Measurements from ENCODE around the gene SRD5A2. TPM values are rescaled to one million over a fixed set of nuclear protein-coding genes. Genes with fewer than 3 reads are reported as not detected.
"Not testable (repeated sequence)": the region's sequence is repeated elsewhere in the genome, so short reads cannot be mapped to it uniquely, and the experiment has no call there.

SRD5A2 gene
- total RNA-seq, 1 donor from 2014 or later: not detected

GRCh38 chr2:31515586-31515985 lies 65.2 kb downstream of the SRD5A2 start:
- Mint-ChIP-seq H3K4me3 (no peak overlapping the region), H3K27ac (no peak overlapping the region), H3K36me3 (no peaks in the 10 kb centered on the region)

DNA sequence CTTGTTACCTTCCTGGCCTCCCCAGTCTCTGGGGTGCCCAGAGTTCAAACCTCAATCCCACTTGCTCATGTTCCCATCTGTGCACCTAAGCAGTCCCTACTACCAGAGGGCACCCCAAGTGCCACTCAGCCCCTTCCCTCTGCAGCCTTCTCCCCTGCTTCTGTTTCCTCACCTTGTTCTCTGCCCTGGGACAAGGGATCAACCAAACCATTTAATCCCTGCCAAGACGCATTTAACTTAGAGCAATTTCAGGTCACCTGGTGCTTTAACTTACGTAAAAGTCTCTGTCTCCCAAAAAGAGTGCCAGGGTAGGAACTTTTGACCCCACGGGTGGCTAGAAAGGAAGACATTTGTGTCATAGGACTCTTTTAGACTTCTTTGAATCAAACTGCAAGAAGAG lies 67.2 kb downstream of the SRD5A2 start:
- H3K9me3 Mint-ChIP-seq: peaks cover under 1% of the 10 kb centered on the region
- H3K4me1 Mint-ChIP-seq (ENCODE audit: unreplicated experiment): no peaks in the 10 kb centered on the region
- peaks cover 5% of the 10 kb centered on the region for H3K27me3 Mint-ChIP-seq
- H3K27ac Mint-ChIP-seq: no peak overlapping the region
- DNase-seq (ENCODE audit: extremely low spot score, unreplicated experiment): no peak
- no peaks in the 10 kb centered on the region for H3K36me3 Mint-ChIP-seq
- TF ChIP-seq, protein P1, sequence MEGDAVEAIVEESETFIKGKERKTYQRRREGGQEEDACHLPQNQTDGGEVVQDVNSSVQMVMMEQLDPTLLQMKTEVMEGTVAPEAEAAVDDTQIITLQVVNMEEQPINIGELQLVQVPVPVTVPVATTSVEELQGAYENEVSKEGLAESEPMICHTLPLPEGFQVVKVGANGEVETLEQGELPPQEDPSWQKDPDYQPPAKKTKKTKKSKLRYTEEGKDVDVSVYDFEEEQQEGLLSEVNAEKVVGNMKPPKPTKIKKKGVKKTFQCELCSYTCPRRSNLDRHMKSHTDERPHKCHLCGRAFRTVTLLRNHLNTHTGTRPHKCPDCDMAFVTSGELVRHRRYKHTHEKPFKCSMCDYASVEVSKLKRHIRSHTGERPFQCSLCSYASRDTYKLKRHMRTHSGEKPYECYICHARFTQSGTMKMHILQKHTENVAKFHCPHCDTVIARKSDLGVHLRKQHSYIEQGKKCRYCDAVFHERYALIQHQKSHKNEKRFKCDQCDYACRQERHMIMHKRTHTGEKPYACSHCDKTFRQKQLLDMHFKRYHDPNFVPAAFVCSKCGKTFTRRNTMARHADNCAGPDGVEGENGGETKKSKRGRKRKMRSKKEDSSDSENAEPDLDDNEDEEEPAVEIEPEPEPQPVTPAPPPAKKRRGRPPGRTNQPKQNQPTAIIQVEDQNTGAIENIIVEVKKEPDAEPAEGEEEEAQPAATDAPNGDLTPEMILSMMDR (conservative IDR thresholded peaks at IDR 0.05): no peak
- H3K4me3 Mint-ChIP-seq: no peak overlapping the region

More at GRCh38 chr2:31515586-31515985, 65.2 kb downstream of the SRD5A2 start:
- DNase-seq (ENCODE audit: extremely low spot score, unreplicated experiment): no peak
- TF ChIP-seq, protein P1 (conservative IDR thresholded peaks at IDR 0.05): no peak
- Mint-ChIP-seq H3K4me1 (ENCODE audit: unreplicated experiment) (no peaks in the 10 kb centered on the region), H3K27me3 (peaks cover 5% of the 10 kb centered on the region), H3K9me3 (peaks cover 5% of the 10 kb centered on the region)

GRCh38 chr2:31511376-31511775 lies 69.4 kb downstream of the SRD5A2 start:
- Mint-ChIP-seq H3K4me3 (no peak overlapping the region), H3K36me3 (no peaks in the 10 kb centered on the region), H3K27me3 (peaks cover 5% of the 10 kb centered on the region), H3K27ac (no peak overlapping the region), H3K9me3 (no peaks in the 10 kb centered on the region), H3K4me1 (ENCODE audit: unreplicated experiment) (no peaks in the 10 kb centered on the region)
- DNase-seq (ENCODE audit: extremely low spot score, unreplicated experiment): no peak
- TF ChIP-seq, protein P1 (conservative IDR thresholded peaks at IDR 0.05): no peak

DNA sequence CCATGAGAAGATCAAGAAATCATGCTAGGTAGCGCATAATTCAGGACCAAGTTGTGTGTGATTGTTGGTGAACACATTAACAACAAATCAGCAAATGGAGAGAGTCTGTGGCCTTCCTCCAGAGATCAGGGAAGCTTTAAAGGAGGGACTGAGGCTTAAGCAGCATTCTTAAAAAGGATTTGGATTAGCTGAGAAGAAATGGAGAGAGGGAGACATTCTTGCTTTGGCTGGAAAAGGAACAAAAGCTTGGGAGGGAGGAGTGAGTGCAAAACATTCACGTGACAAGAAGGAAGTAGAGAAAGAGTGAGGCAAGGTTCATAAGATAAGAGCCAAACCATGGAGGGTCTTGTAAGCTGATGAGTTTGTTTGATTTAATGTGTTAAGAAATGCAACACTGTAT lies 75.6 kb downstream of the SRD5A2 start:
- Mint-ChIP-seq H3K9me3 (no peaks in the 10 kb centered on the region), H3K27ac (no peak overlapping the region), H3K36me3 (no peaks in the 10 kb centered on the region), H3K4me1 (ENCODE audit: unreplicated experiment) (no peaks in the 10 kb centered on the region), H3K4me3 (no peak overlapping the region), H3K27me3 (peaks cover 9% of the 10 kb centered on the region)
- DNase-seq (ENCODE audit: extremely low spot score, unreplicated experiment): no peak
- TF ChIP-seq, protein P1 (conservative IDR thresholded peaks at IDR 0.05): no peak

GRCh38 chr2:31504311-31504710 lies 76.4 kb downstream of the SRD5A2 start:
- H3K9me3 Mint-ChIP-seq: no peaks in the 10 kb centered on the region
- DNase-seq (ENCODE audit: extremely low spot score, unreplicated experiment): no peak
- no peaks in the 10 kb centered on the region for H3K36me3 Mint-ChIP-seq
- H3K27ac Mint-ChIP-seq: no peak overlapping the region
- TF ChIP-seq, protein P1 (conservative IDR thresholded peaks at IDR 0.05): no peak
- H3K4me1 Mint-ChIP-seq (ENCODE audit: unreplicated experiment): no peaks in the 10 kb centered on the region
- H3K4me3 Mint-ChIP-seq: no peak overlapping the region
- H3K27me3 Mint-ChIP-seq: peaks cover 9% of the 10 kb centered on the region

- not testable (repeated sequence) for H3K27me3 Mint-ChIP-seq; DNase-seq (ENCODE audit: extremely low spot score, unreplicated experiment); H3K9me3 Mint-ChIP-seq; H3K36me3 Mint-ChIP-seq; H3K4me1 Mint-ChIP-seq (ENCODE audit: unreplicated experiment)
- Mint-ChIP-seq H3K4me3 (peak overlapping the region; percentile 95), H3K27ac (peak overlapping the region; percentile 99)
Measured at GRCh38 chr2:31496451-31496874, 84.3 kb downstream of the SRD5A2 start.
